Neural cell (in vitro differentiated cells): ENCODE measurements around the gene MED13.

Experiments used
- CTCF ChIP-seq: fragments of 450-650 bp; IDR thresholded peaks from 2 replicates; pipeline ENCODE4 v1.5.1; 2014; ENCODE audit warnings: antibody characterized with exemption, mild to moderate bottlenecking, moderate library complexity; ENCODE audit not compliant: poor library complexity, severe bottlenecking
- EP300 ChIP-seq: fragments of 450-650 bp; conservative IDR thresholded peaks from 2 replicates; pipeline ENCODE4 v1.6.1; 2014; ENCODE audit warnings: antibody characterized with exemption, mild to moderate bottlenecking, moderate library complexity; ENCODE audit not compliant: poor library complexity, severe bottlenecking
- EZH2 ChIP-seq: fragments of 200-600, 300-800 bp; shearing (Covaris generic), sonication (generic); IDR thresholded peaks from 2 replicates; pipeline ENCODE4 v1.6.1; 2014; ENCODE audit warnings: antibody characterized with exemption, low read length, borderline replicate concordance, mild to moderate bottlenecking; ENCODE audit not compliant: insufficient read depth, poor library complexity, severe bottlenecking
- MXI1 ChIP-seq: fragments of 450-650 bp; conservative IDR thresholded peaks from 2 replicates; pipeline ENCODE4 v1.6.1; 2014; ENCODE audit warnings: antibody characterized with exemption, mild to moderate bottlenecking; ENCODE audit not compliant: poor library complexity, severe bottlenecking
- POLR2AphosphoS5 ChIP-seq: IDR thresholded peaks from 2 replicates; pipeline ENCODE4 v1.6.1; 2012
- SMC3 ChIP-seq: fragments of 450-650 bp; conservative IDR thresholded peaks from 2 replicates; pipeline ENCODE4 v1.6.1; 2014; ENCODE audit warnings: antibody characterized with exemption, mild to moderate bottlenecking, moderate library complexity; ENCODE audit not compliant: poor library complexity
- TF ChIP-seq, protein P1 (sequence below): IDR thresholded peaks from 2 replicates; pipeline ENCODE4 v1.6.1; 2012; ENCODE audit warnings: borderline replicate concordance

DNA sequence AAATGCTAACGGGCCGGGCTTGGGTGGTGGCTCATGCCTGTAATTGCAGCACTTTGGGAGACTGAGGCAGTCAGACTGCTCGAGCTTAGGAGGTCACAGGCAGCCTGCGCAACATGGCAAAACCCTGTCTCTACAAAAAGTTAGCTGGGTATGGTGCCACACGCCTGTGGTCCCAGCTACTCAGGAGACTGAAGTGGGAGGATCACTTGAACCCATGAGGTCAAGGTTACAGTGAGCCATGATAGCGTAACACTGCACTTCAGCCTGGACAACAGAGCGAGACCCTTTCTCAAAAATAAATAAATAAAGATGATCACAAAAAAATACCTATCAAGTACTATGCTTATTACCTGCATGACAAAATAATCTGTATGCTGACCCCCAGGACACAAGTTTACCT lies 91.0 kb downstream of the MED13 start:
- no peak for TF ChIP-seq CTCF
- no peak for TF ChIP-seq EP300
- no peak for TF ChIP-seq POLR2AphosphoS5
- no peak for TF ChIP-seq SMC3
- no peak for TF ChIP-seq EZH2
- TF ChIP-seq, protein P1, sequence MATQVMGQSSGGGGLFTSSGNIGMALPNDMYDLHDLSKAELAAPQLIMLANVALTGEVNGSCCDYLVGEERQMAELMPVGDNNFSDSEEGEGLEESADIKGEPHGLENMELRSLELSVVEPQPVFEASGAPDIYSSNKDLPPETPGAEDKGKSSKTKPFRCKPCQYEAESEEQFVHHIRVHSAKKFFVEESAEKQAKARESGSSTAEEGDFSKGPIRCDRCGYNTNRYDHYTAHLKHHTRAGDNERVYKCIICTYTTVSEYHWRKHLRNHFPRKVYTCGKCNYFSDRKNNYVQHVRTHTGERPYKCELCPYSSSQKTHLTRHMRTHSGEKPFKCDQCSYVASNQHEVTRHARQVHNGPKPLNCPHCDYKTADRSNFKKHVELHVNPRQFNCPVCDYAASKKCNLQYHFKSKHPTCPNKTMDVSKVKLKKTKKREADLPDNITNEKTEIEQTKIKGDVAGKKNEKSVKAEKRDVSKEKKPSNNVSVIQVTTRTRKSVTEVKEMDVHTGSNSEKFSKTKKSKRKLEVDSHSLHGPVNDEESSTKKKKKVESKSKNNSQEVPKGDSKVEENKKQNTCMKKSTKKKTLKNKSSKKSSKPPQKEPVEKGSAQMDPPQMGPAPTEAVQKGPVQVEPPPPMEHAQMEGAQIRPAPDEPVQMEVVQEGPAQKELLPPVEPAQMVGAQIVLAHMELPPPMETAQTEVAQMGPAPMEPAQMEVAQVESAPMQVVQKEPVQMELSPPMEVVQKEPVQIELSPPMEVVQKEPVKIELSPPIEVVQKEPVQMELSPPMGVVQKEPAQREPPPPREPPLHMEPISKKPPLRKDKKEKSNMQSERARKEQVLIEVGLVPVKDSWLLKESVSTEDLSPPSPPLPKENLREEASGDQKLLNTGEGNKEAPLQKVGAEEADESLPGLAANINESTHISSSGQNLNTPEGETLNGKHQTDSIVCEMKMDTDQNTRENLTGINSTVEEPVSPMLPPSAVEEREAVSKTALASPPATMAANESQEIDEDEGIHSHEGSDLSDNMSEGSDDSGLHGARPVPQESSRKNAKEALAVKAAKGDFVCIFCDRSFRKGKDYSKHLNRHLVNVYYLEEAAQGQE = no peak
- TF ChIP-seq MXI1 = no peak
